Hematopoietic multipotent progenitor cell (in vitro differentiated cells): ENCODE measurements around the gene IFI16. TPM values are rescaled to one million over a fixed set of nuclear protein-coding genes. Genes with fewer than 3 reads are reported as not detected.

ENCODE experiments used
- DNase-seq, 3 donors: peaks; one replicate each; pipeline ENCODE4 v3.0.0-alpha.2; 2011 to 2015; ENCODE audit warnings: low read depth in 2 of 3, low spot score in 2 of 3
- total RNA-seq: library from RNA; depleted of rRNA; stranded (reverse); fragments of >200 nt; gene quantifications from one replicate; pipeline ENCODE4 v1.2.3, GENCODE V29; 2012

IFI16 gene
- total RNA-seq: 24.5 TPM

- peak in 2 of 3 donors; percentile 85 to 92 for DNase-seq
Measured at GRCh38 chr1:159009704-159010361, at the start of gene IFI16. IFI16 (plus strand) TSS chr1:159009907; CDS start chr1:159014681, 4,774 bp downstream.

- DNase-seq: no peak
Measured at GRCh38 chr1:158961178-158961577, 48.5 kb upstream of the IFI16 start.

GRCh38 chr1:158962983-158963382, 46.7 kb upstream of the IFI16 start:
- DNase-seq: no peak

- DNase-seq: no peak
Measured at GRCh38 chr1:158969166-158969565, 40.5 kb upstream of the IFI16 start.

- DNase-seq: no peak
Measured at GRCh38 chr1:158969855-158970254, 39.9 kb upstream of the IFI16 start.

GRCh38 chr1:158972841-158973240, 36.9 kb upstream of the IFI16 start:
- DNase-seq: peak in 2 of 3 donors; percentile 22 to 53

- DNase-seq: no peak
Measured at GRCh38 chr1:158976219-158976618, 33.5 kb upstream of the IFI16 start.

- no peak for DNase-seq
Measured at GRCh38 chr1:158978730-158979129, 31.0 kb upstream of the IFI16 start.

- no peak for DNase-seq
Measured at GRCh38 chr1:158979229-158979628, 30.5 kb upstream of the IFI16 start.

GRCh38 chr1:158983235-158983634, 26.5 kb upstream of the IFI16 start:
- DNase-seq: no peak

- no peak for DNase-seq
Measured at GRCh38 chr1:158984386-158984785, 25.3 kb upstream of the IFI16 start.

GRCh38 chr1:158989424-158989823, 20.3 kb upstream of the IFI16 start:
- DNase-seq: no peak

- no peak for DNase-seq
Measured at GRCh38 chr1:158992787-158993312, 16.9 kb upstream of the IFI16 start.

- no peak for DNase-seq
Measured at GRCh38 chr1:158996998-158997397, 12.7 kb upstream of the IFI16 start.

- no peak for DNase-seq
Measured at GRCh38 chr1:158998037-158998780, 11.5 kb upstream of the IFI16 start.

GRCh38 chr1:158998781-158999161, 10.9 kb upstream of the IFI16 start:
- DNase-seq: peak in 2 of 3 donors; percentile 54 to 79

- DNase-seq: no peak
Measured at GRCh38 chr1:158999316-159000069, 10.2 kb upstream of the IFI16 start.

- DNase-seq: no peak
Measured at GRCh38 chr1:159000070-159000409, 9.7 kb upstream of the IFI16 start.

GRCh38 chr1:159000625-159001024, 9.1 kb upstream of the IFI16 start:
- no peak for DNase-seq

GRCh38 chr1:159005161-159005560, 4.5 kb upstream of the IFI16 start:
- DNase-seq: no peak

- DNase-seq: peak in 1 of 3 donors; percentile 50
Measured at GRCh38 chr1:159005676-159006075, 4.0 kb upstream of the IFI16 start.
